HG03378 (cell line): ENCODE results near the gene MPC2.
"Not testable (repeated sequence)": the region's sequence is repeated elsewhere in the genome, so short reads cannot be mapped to it uniquely, and the experiment has no call there.

ENCODE experiments used
- ATAC-seq: cut with Tn5 transposase; IDR thresholded peaks from one replicate; pipeline ENCODE4 v1.9.1; 2021; ENCODE audit warnings: mild to moderate bottlenecking, moderate library complexity; ENCODE audit not compliant: unreplicated experiment

Gene MPC2

DNA sequence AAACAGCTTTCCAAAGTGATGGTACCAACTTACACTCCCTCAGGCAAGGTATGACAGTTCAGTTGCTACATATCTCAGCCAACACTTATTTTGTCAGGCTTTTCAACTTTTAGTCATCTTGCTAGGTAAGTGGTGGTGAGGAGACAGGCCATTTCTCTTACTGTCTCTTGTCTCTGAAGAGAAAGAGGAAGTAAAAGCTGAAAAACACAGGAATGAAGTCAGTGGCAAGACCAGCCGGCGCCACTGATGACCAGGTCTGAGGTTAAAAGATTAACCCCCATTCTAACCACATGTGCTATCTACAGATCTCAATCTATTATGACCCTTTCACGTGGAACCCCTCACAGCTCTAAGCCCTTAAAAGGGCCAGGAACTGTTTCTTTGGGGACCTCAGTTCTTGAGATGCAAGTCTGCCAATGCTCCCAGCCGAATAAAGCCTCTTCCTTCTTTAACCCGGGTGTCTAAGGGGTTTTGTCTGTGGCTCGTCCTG is 27.1 kb downstream of the MPC2 start:
- no peak for ATAC-seq

DNA sequence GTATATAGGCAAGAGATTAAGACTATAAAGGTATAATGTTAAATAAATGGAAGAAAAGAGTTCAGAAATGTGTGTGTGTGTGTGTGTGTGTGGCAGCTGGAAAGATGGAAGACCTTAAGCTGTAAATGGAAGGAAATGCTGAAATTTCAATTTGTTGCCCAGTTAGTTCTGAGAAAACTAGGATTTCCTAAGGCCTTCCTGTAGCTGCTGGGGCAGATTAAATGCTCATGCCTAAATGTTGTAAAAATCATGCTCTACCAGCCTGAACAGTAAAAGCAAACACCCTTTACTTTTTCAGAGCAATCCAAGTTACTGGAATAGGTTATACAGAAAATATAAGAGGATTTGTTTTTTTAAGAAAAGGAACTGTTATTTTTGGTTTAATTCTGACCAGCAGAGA is 31.2 kb downstream of the MPC2 start:
- ATAC-seq = no peak

- ATAC-seq = no peak
These were observed 31.7 kb downstream of the MPC2 start for GRCh38 chr1:167905182-167905581.

GRCh38 chr1:167904652-167905130 is 32.2 kb downstream of the MPC2 start:
- no peak for ATAC-seq

- ATAC-seq = no peak
These were observed 36.0 kb downstream of the MPC2 start for GRCh38 chr1:167900907-167901306.

DNA sequence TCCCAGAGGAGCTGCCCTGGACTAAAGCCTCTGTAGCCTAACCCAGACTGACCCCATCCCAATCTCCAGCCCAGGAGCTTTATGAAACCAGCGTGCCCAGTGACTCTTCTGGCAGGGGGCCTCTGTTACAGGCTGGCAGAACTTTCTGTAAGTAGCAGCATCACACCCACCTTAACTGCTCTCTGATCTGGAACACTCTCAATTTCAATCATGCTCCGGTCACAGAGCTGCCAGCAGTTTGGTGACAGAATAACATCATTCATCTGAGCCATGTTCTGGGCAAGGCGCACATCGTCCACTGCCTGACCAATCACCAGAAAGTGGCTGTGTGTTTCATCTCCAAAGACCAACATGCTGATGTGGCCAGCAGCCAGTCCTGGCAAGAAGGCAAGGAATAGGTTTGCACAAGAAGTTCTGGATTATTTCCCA is 37.6 kb downstream of the MPC2 start:
- ATAC-seq = peak; percentile 88

GRCh38 chr1:167898578-167899222 is 38.2 kb downstream of the MPC2 start:
- ATAC-seq = no peak

GRCh38 chr1:167893798-167894197 is 43.1 kb downstream of the MPC2 start:
- ATAC-seq = no peak

DNA sequence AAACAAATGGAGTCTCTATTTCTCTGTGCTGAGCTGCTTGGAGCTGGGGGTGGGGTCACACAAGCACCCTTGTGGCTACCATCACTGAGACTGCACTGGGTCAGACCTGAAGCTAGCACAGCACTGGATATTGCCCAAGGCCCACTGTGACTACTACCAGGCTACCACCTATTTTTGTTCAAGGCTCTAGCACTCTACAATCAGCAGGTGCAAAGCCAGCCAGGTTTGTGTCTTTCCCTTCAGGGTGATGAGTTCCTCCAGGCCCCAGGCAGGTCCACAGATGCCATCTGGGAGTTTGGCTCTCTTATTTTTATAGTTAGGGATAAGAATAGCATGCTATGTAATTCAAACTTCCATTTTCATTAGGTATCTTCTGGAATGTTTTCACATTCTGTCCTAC is 46.5 kb downstream of the MPC2 start:
- no peak for ATAC-seq

- ATAC-seq = not testable (repeated sequence)
These were observed 49.7 kb downstream of the MPC2 start for GRCh38 chr1:167887187-167887586.

DNA sequence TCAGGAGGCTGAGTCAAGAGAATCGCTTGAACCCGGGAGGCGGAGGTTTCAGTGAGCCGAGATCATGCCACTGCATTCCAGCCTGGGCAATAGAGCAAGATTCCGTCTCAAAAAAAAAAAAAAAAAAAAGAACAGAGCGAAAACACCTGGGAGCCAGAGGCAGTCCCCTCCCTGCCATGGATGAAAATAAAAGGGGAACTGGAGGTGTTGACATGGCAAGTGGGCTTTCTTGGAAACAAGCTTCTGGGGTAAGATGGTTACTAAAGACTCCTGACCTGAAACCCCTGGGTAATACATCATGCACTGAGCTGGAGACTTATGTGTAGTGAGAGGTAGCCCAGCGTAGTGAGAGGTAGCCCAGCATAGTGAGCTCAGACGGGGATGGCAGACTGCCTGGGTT is 54.5 kb downstream of the MPC2 start:
- ATAC-seq = no peak

- ATAC-seq = no peak
These were observed 55.1 kb downstream of the MPC2 start for GRCh38 chr1:167881786-167882185.

GRCh38 chr1:167881069-167881468 is 55.8 kb downstream of the MPC2 start:
- no peak for ATAC-seq

- no peak for ATAC-seq
These were observed 56.3 kb downstream of the MPC2 start for GRCh38 chr1:167880580-167881021.

GRCh38 chr1:167879508-167879907 is 57.4 kb downstream of the MPC2 start:
- ATAC-seq = no peak

DNA sequence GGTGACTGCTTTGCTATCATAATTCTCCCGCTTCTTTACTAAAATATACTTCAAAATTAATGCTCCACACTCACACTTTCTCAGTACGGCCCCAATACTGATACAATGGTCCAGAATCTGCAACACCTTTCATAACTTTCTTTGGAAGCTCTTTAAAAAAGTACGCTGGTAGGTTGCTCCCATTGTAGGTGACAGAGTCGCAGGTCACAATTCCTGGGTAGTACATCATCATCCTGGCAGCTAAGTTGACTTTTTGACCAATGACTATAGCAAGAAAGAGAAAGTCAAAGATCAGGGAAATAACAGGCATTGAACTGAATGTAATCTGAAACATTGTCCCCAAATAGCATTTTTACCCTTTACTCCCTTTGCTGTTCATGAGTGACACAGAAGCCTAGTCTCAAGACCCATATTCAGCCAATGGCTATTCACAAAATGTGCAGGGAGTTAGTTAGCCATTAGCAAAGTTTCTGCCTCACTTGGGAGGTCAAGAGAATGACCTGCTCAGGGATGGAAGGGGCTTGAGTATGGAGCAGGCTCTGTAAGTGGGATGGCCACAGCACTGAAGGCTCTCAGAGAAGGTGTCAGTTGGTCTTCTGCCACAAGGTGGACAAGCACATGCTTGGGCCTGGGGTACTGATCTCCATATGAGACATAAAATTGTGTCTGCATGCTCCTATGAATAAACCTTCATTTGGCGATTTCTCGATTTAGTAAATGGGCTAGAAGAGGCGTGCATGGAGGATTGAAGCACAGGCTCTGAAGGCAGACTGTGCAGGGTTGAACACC is 58.3 kb downstream of the MPC2 start:
- no peak for ATAC-seq

DNA sequence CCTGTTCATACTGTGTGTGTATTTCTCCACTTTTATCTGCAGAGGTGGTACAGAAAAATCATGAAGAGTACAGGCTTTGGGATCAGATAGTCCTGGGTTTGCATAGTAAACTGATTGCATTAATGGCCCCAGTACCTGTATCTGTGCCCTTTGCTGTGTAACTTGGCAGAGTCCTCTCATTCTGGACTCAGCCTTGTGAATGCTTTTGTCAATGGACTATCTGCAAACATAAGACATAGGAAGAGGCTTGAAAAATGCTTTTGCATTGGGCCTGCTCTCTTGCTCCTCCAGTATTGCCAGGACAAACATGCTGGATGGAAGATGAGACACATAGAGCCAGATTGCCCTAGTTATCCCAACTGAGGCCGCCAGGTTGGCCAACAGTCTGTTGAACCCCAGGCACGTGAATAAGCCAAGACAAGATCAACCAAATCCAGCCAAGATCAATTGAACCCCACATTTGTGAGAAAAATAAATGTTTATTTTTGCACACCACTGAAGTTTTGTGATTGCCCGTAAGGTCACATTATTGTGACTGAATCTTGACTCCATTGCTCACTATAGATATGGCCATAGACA is 60.2 kb downstream of the MPC2 start:
- no peak for ATAC-seq

DNA sequence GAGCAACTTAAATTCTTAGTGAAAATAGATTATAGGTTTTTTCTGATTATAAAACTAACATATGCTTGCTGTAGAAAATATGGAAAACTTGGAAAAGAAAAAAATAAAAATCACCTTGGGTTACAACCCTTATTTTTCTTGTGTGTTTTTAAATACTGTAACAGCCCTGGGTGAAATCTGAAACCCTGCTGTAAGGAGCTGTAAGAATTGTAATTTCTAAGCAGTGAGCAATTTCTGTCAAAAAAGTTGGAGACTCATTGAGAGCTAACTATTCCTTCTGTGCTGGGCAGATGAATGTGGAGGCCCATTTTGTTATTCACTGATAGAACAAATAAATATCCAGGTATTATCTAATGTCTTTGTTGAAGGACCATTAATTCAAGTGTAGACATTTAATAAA is 65.5 kb downstream of the MPC2 start:
- ATAC-seq = no peak

- not testable (repeated sequence) for ATAC-seq
These were observed 67.5 kb downstream of the MPC2 start for GRCh38 chr1:167869157-167870001.

- ATAC-seq = not testable (repeated sequence)
These were observed 70.0 kb downstream of the MPC2 start for GRCh38 chr1:167866739-167867414.
